Measurements from ENCODE around the gene TRPM2. TPM values are rescaled to one million over a fixed set of nuclear protein-coding genes. Genes with fewer than 3 reads are reported as not detected.

The TRPM2 gene
- total RNA-seq, 1 donor = 0.36 TPM

DNA sequence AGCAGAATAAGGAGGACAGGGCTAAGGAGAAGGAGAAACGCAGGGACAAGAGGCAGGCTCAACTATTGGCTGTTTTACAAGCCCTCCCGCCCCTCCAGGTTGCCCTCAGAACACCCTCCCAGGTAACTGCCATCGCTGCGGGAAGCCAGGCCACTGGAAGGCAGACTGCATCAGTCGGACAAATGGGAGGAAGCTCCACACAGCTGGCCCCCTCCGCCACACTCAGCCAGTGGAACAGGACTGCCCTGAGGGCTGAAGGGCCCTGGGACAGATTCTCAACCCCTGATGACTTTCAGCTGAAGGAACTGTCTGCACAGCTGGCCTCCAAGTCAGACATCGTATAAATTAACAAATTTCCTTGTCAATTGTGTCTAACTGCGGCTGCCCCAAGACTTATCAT lies 123.7 kb downstream of the TRPM2 start:
- Histone ChIP-seq H4K20me1 (ENCODE audit: insufficient read depth, low read length) (no peaks in the 10 kb centered on the region), H2AFZ (ENCODE audit: low read length) (no peak overlapping the region), H3K4me2 (ENCODE audit: insufficient read depth, low read length) (no peak overlapping the region), H3K36me3 (ENCODE audit: insufficient read depth, low read length) (no peaks in the 10 kb centered on the region), H3K27me3 (ENCODE audit: insufficient read depth, low read length) (peaks cover 6% of the 10 kb centered on the region), H3K79me2 (ENCODE audit: insufficient read depth, low read length) (no peaks in the 10 kb centered on the region), H3K9me3 (ENCODE audit: low read depth, low read length) (no peaks in the 10 kb centered on the region), H3K4me3 (ENCODE audit: insufficient read depth, low read length) (no peak overlapping the region), H3K4me1 (ENCODE audit: insufficient read depth, low read length) (no peaks in the 10 kb centered on the region), H3K27ac (ENCODE audit: low read depth, low read length) (no peak overlapping the region)
- DNase-seq (ENCODE audit: insufficient read length, low spot score, missing footprints) = peak; percentile 31
- TF ChIP-seq, protein P1, sequence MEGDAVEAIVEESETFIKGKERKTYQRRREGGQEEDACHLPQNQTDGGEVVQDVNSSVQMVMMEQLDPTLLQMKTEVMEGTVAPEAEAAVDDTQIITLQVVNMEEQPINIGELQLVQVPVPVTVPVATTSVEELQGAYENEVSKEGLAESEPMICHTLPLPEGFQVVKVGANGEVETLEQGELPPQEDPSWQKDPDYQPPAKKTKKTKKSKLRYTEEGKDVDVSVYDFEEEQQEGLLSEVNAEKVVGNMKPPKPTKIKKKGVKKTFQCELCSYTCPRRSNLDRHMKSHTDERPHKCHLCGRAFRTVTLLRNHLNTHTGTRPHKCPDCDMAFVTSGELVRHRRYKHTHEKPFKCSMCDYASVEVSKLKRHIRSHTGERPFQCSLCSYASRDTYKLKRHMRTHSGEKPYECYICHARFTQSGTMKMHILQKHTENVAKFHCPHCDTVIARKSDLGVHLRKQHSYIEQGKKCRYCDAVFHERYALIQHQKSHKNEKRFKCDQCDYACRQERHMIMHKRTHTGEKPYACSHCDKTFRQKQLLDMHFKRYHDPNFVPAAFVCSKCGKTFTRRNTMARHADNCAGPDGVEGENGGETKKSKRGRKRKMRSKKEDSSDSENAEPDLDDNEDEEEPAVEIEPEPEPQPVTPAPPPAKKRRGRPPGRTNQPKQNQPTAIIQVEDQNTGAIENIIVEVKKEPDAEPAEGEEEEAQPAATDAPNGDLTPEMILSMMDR (IDR thresholded peaks at IDR 0.05; ENCODE audit: extremely low read depth, low read depth, low read length) = no peak

DNA sequence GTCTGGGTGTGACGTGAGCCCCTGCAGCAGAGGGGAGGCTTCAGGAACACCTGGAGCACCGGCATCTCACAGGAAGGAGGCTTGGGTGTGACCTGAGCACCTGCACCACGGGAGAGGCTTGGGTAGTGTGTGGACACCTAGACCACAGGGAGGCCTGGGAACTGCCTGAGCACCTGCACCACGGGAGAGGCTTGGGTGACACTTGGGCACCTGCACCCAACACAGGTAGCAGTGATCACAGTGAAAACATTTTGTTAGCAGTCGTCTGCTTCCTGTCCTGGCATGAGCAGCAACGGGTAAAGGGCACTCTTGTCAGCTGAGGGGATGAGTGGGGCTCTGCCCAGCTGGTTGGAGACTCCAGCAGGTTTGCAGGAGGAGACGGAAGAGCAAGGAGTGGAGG lies 124.3 kb downstream of the TRPM2 start:
- Histone ChIP-seq H3K9me3 (ENCODE audit: low read depth, low read length) (no peaks in the 10 kb centered on the region), H3K79me2 (ENCODE audit: insufficient read depth, low read length) (no peaks in the 10 kb centered on the region)
- TF ChIP-seq, protein P1 (IDR thresholded peaks at IDR 0.05; ENCODE audit: extremely low read depth, low read depth, low read length) = no peak

DNA sequence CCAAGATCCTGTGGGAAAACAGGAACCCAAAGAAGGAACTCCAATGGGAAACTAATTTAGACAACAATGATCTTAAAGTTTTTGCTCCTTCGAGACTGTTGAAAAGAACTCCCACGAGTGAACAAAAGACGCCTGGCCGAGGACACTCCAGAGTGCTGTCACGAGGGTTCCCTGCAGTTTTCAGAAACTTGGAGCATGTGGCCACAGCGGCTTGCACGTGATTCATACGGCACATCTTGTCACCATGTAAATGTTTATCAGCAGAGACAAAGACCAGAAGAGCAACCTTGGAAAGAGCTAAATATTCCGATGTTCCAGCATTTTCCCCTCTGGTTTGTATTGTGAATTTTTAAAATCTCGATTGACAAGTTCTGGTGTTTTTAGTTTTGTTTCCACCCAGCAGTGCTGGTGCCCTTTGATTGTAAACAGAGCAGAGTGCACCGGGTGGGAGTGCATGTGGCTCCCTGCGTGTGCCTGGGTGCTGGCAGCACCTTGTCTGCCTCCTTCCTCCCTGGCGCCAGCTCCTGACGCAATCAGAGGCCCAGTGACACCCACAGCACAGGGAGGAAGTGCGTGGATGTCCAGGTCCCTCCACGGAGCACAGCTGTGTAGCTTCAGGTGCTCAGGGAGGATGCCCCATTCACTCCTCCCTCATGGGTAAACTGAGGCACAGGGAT lies 124.8 kb downstream of the TRPM2 start:
- H3K4me1 ChIP-seq (ENCODE audit: insufficient read depth, low read length) = no peaks in the 10 kb centered on the region
- no peak overlapping the region for H3K4me2 ChIP-seq (ENCODE audit: insufficient read depth, low read length)
- TF ChIP-seq, protein P1 (IDR thresholded peaks at IDR 0.05; ENCODE audit: extremely low read depth, low read depth, low read length) = no peak
- no peak overlapping the region for H3K4me3 ChIP-seq (ENCODE audit: insufficient read depth, low read length)
- no peaks in the 10 kb centered on the region for H3K79me2 ChIP-seq (ENCODE audit: insufficient read depth, low read length)
- no peaks in the 10 kb centered on the region for H4K20me1 ChIP-seq (ENCODE audit: insufficient read depth, low read length)
- no peak overlapping the region for H2AFZ ChIP-seq (ENCODE audit: low read length)
- H3K27me3 ChIP-seq (ENCODE audit: insufficient read depth, low read length) = peaks cover 12% of the 10 kb centered on the region
- H3K36me3 ChIP-seq (ENCODE audit: insufficient read depth, low read length) = no peaks in the 10 kb centered on the region
- DNase-seq (ENCODE audit: insufficient read length, low spot score, missing footprints) = peak; percentile 62
- H3K27ac ChIP-seq (ENCODE audit: low read depth, low read length) = no peak overlapping the region
- H3K9me3 ChIP-seq (ENCODE audit: low read depth, low read length) = no peaks in the 10 kb centered on the region

More for the DNA sequence above, 124.3 kb downstream of the TRPM2 start:
- peaks cover 6% of the 10 kb centered on the region for H3K27me3 ChIP-seq (ENCODE audit: insufficient read depth, low read length)
- no peak overlapping the region for H3K27ac ChIP-seq (ENCODE audit: low read depth, low read length)
- no peak overlapping the region for H2AFZ ChIP-seq (ENCODE audit: low read length)
- no peak overlapping the region for H3K4me2 ChIP-seq (ENCODE audit: insufficient read depth, low read length)
- no peak overlapping the region for H3K4me3 ChIP-seq (ENCODE audit: insufficient read depth, low read length)
- H4K20me1 ChIP-seq (ENCODE audit: insufficient read depth, low read length) = no peaks in the 10 kb centered on the region
- H3K4me1 ChIP-seq (ENCODE audit: insufficient read depth, low read length) = no peaks in the 10 kb centered on the region
- H3K36me3 ChIP-seq (ENCODE audit: insufficient read depth, low read length) = no peaks in the 10 kb centered on the region
- DNase-seq (ENCODE audit: insufficient read length, low spot score, missing footprints) = no peak

DNA sequence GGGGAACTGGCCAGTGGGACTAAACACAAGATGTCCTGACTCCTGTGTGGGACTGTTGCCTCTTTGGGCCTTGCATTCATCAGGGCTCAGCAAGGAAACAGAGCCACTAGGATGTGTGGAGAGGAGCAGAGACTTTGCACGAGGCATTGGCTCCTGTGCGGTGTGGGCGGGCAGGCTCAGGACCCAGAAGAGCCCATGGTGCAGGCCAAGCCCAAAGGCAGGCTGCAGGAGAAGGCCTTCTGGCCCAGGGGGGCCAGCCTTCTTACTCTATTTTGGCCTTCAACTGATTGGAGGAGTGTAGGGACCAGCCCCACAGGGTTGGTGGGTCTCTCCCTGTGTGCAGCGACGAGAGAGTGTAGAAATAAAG lies 125.4 kb downstream of the TRPM2 start:
- no peaks in the 10 kb centered on the region for H3K9me3 ChIP-seq (ENCODE audit: low read depth, low read length)
- TF ChIP-seq, protein P1 (IDR thresholded peaks at IDR 0.05; ENCODE audit: extremely low read depth, low read depth, low read length) = no peak
- peaks cover 15% of the 10 kb centered on the region for H3K27me3 ChIP-seq (ENCODE audit: insufficient read depth, low read length)
- no peak overlapping the region for H3K4me2 ChIP-seq (ENCODE audit: insufficient read depth, low read length)
- no peaks in the 10 kb centered on the region for H3K79me2 ChIP-seq (ENCODE audit: insufficient read depth, low read length)
- H3K27ac ChIP-seq (ENCODE audit: low read depth, low read length) = no peak overlapping the region
- H3K4me3 ChIP-seq (ENCODE audit: insufficient read depth, low read length) = no peak overlapping the region
- DNase-seq (ENCODE audit: insufficient read length, low spot score, missing footprints) = peak; percentile 71
- no peaks in the 10 kb centered on the region for H3K36me3 ChIP-seq (ENCODE audit: insufficient read depth, low read length)
- H2AFZ ChIP-seq (ENCODE audit: low read length) = no peak overlapping the region
- no peaks in the 10 kb centered on the region for H4K20me1 ChIP-seq (ENCODE audit: insufficient read depth, low read length)
- no peaks in the 10 kb centered on the region for H3K4me1 ChIP-seq (ENCODE audit: insufficient read depth, low read length)

Measured in osteoblast (primary cell).